HG02973 (cell line): ENCODE measurements around the gene BBS1.

Experiments
- ATAC-seq: cut with Tn5 transposase; IDR thresholded peaks from one replicate; pipeline ENCODE4 v1.9.1; 2021; ENCODE audit warnings: moderate library complexity; ENCODE audit not compliant: unreplicated experiment

The BBS1 gene

GRCh38 chr11:66548774-66549630, 38.6 kb downstream of the BBS1 start:
- no peak for ATAC-seq

GRCh38 chr11:66549696-66550095, 39.3 kb downstream of the BBS1 start:
- no peak for ATAC-seq

GRCh38 chr11:66550887-66551286, 40.5 kb downstream of the BBS1 start:
- ATAC-seq, result no peak

DNA sequence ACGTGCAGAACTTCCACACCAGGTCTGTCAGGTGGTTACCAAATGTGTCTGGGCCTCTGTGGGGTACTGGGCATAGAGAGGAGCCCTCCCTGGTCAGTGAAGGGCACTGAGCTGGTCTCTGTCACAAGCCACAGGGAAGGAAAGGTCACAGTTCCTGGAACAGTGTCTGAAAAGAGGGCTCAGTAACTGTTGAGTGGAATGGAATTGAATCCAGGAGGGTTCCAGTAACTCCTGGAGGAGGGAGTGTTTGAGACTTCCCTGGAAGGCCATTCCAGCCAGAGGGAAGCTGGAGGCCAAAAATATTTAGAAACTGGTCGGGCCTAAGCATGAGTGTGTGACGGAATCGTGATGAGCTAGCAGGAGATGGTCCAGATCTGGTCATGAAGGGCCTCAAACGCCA, 44.2 kb downstream of the BBS1 start:
- no peak for ATAC-seq

DNA sequence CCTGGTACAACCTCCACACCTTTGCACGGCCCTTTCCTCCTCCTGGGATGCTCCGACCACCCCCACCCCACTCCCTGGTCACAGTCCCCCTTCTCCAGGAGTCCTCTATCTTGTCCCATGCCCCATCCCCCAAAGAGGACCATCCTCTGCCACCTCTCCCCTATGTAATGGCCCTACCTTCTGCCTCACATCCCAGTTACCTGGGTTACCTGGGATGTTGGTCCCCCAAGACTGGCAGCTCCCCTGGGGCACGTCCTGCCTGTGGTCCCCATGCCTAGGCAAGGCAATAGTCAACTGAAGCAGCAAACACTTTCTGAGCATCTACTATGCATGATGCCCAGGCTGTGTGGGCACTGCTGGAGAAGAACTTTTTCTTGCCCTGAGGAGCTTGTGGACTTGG, 45.0 kb downstream of the BBS1 start:
- ATAC-seq, result no peak

DNA sequence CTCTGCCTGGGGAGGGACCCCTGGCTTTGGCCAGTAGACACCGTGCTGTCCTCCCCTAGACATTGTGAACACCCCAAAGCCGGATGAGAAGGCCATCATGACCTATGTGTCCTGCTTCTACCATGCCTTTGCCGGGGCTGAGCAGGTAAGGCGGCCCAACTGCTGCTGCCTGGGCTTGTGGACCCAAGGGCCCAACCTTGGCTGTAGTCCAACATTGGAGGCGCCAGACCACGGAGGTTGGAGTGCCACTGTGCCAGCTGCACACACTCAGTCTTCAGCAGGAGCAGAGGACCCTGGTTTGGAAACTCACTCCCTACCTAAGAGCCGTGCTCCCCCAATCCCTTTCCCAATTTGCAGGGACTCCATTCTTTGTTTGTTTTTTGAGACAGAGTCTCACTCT, 45.7 kb downstream of the BBS1 start:
- ATAC-seq, result no peak

DNA sequence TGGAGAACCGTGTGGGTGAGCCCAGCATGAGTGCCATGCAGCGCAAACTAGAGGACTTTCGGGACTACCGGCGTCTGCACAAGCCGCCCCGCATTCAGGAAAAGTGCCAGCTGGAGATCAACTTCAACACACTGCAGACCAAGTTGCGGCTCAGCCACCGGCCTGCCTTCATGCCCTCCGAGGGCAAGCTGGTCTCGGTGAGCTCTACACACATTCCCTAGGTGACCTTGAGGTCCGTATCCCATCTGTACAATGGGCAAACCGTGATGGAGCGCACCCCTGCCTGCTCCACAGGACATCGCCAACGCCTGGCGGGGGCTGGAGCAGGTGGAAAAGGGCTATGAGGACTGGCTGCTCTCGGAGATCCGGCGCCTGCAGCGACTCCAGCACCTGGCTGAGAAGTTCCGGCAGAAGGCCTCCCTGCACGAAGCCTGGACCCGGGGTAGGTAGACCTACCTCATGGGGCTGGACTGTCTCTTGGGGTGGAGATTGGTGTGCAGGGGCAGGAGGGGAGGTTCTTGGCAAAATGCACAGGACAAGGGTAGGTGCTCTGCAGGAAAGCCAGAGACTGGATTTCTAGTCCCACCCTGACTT, 47.4 kb downstream of the BBS1 start:
- no peak for ATAC-seq

GRCh38 chr11:66559142-66559865, 48.9 kb downstream of the BBS1 start:
- ATAC-seq, result no peak

DNA sequence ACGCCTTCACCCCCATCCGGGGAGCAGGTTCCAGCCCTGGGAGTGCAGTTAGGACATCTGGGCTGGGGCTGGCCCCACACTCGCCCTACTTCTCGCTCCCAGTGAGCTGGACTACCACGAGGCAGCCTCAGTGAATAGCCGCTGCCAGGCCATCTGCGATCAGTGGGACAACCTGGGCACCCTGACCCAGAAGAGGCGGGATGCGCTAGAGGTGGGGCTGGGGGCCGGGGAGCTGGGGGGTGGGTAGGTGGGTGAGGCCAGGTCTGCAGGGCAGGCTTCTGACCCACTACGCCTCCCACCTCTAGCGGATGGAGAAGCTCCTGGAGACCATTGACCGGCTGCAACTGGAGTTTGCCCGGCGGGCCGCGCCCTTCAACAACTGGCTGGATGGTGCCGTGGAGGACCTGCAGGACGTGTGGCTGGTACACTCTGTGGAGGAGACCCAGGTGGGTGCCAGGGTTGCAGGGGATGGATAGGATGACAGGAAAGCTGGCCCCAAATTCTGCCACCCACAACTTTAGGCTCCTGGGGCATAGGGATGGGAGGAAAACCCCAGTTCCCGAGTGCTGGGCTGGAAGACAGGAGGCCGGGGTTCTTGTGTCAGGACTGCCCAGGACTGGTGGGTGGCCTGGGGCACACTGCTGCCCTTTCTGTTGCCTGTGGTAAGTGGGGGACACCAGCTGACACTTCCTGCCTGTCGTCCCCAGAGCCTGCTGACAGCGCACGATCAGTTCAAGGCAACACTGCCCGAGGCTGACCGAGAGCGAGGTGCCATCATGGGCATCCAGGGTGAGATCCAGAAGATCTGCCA, 49.6 kb downstream of the BBS1 start:
- ATAC-seq, result no peak

GRCh38 chr11:66561178-66561974, 50.9 kb downstream of the BBS1 start:
- ATAC-seq, result no peak

DNA sequence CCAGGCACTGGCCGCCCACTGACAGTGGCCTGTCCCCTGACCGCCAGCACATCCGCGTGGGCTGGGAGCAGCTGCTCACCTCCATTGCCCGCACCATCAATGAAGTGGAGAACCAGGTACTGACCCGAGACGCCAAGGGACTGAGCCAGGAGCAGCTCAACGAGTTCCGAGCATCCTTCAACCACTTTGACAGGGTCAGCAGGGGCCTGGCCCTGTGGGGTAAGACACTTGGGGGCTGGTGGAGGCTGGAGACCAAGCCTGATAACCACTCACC, 51.5 kb downstream of the BBS1 start:
- no peak for ATAC-seq

DNA sequence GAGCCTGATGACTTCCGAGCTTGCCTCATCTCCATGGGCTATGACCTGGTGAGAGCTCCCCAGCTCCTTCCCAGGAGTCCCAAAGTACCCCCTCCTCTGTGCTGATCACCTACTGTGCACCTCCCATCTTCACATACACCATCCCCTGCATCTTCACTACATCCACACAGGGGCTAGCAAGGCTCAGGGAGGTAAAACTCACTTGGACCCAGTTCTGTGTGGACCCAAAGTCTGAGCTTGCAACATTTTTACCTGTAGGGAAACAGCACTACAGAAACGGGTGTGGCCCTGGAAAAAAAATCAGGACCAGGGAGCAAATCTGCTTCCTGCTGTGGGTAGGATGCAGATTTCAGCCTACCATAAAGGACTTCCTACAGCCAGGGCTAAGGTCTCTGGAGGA, 51.8 kb downstream of the BBS1 start:
- no peak for ATAC-seq

DNA sequence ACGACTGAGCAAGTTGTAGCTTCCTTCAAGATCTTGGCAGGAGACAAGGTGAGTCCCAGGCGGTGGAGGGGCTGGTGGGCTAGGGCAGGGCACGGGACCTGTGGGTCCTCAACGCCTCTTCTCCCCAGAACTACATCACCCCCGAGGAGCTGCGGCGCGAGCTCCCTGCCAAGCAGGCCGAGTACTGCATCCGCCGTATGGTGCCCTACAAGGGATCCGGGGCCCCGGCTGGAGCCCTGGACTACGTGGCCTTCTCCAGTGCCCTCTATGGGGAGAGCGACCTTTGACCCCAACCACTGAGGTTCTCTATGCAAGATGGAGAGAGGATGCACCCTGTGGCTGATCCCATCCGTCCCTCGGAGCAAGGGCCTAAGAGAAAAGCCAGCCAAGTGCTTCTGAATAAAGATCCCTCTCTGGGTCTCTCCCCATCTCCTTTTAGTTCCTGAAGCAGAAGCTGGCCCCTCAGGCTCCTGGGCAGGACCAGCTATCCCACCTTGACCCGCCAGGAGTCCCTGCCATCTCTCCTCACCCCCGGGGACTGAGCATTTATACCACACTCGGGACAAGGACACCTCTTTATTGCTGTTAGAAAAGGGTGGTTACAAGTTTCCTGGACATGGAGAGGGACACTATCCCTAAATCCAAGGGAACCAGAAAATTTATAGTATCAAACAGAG, 52.6 kb downstream of the BBS1 start:
- ATAC-seq, result no peak

- ATAC-seq, result no peak
Observed at GRCh38 chr11:66563832-66564231, 53.4 kb downstream of the BBS1 start.

DNA sequence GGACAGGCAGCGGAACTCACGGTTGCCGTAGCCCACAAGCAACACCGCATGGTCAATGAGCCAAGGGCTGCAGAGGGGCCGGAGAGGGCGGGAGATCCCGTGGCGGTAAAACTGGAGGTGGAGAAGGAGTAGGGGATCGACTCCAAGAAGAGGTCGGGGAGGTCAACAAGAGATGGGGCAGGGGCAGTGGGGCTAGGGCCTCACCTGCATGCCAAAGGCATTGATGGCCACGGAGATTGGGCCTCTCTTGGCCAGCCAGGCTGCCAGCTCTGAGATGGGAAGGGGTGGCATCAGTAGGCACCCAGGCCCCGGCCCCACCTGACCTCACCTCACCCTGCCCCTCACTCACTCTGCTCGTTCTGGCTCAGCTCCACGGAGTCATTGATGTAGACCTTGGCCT, 54.1 kb downstream of the BBS1 start:
- ATAC-seq, result no peak

- ATAC-seq, result no peak
Observed at GRCh38 chr11:66564984-66565383, 54.5 kb downstream of the BBS1 start.

DNA sequence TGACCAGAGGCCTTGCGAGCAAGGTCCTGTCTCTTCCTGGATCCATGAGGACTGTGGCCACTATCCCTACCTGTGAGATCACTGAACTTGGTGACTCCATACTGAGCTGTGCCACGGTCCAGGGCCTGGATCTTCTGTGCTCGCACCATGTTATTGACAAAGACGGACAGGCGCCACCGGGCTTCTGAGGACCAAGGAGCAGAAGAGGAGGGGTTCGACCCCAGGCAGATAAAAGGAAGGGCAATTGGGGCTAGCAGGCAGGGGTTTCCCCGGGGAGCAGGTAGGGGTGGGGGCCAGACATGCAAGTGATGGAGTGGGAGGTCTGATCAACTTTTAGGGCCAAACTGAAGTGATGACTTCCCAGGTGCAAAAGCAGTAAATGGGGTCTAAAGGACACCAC, 55.8 kb downstream of the BBS1 start:
- no peak for ATAC-seq

GRCh38 chr11:66567787-66568123, 57.3 kb downstream of the BBS1 start:
- no peak for ATAC-seq

DNA sequence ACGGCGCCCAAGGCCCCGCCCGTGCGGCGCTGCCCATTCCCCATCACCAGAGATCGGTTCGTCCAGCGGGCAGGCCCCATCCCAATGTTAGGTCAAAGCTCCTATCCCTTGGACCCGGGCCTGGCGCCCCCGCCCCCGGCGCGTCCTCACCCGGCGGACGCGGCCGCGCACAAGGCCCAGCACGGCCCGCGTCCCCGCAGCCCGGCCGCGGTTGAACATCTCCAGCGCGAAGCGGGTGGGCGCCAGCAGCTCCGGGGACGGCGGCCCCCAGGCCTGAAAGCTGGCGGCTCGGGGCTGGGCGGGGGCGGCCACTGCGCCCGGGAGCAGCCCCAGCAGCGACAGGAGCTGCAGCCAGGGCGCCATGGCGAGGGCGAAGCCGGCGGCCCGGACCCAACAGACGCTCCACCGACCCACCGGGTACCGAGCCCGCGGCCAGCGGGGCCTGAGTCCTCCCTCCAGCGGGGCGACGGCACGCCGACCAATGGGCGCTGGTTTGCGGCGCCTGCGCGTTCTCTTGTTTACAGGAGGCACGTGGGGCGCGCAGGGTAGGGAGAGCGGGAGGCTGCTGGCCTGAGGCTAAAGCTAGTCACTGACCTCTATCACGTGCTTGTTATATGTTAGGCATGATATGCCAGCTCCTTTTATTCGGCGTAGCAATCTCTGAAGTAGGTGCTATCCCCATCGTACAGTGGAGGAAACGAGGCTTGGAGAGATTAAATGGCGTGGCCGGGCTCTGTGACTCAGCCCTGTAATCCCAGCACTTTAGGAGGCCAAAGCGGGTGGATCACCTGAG, 57.9 kb downstream of the BBS1 start, which contains the start of gene CTSF:
CTSF (minus strand) TSS at position 483 of the 793 bp plus-strand sequence; CDS start at position 363, 120 bp downstream.
- ATAC-seq, result no peak
